GM12874 (cell line): ENCODE data around the gene MYD88.

Source experiments
- CTCF ChIP-seq: IDR thresholded peaks from 2 replicates; pipeline ENCODE4 v1.5.1; 2011; ENCODE audit warnings: low read depth, mild to moderate bottlenecking, control low read depth, low read length, moderate library complexity; ENCODE audit not compliant: insufficient read depth

Gene MYD88

GRCh38 chr3:38119248-38119544, 19.3 kb upstream of the MYD88 start:
- no peak for TF ChIP-seq CTCF

GRCh38 chr3:38119821-38120692, 18.4 kb upstream of the MYD88 start:
- TF ChIP-seq CTCF: no peak

- TF ChIP-seq CTCF: no peak
These were observed 17.6 kb upstream of the MYD88 start for GRCh38 chr3:38120693-38121450.

GRCh38 chr3:38121451-38121831, 17.0 kb upstream of the MYD88 start:
- no peak for TF ChIP-seq CTCF

GRCh38 chr3:38121832-38122461, 16.5 kb upstream of the MYD88 start:
- TF ChIP-seq CTCF: no peak

GRCh38 chr3:38122712-38123290, 15.7 kb upstream of the MYD88 start:
- TF ChIP-seq CTCF: no peak
